ENCODE measurements around the gene CFAP61. TPM values are rescaled to one million over a fixed set of nuclear protein-coding genes. Genes with fewer than 3 reads are reported as not detected.

CFAP61 gene
- polyA plus RNA-seq, 1 of the 3 experiments (the other 2 are of a cell fraction) = 0.26 TPM

DNA sequence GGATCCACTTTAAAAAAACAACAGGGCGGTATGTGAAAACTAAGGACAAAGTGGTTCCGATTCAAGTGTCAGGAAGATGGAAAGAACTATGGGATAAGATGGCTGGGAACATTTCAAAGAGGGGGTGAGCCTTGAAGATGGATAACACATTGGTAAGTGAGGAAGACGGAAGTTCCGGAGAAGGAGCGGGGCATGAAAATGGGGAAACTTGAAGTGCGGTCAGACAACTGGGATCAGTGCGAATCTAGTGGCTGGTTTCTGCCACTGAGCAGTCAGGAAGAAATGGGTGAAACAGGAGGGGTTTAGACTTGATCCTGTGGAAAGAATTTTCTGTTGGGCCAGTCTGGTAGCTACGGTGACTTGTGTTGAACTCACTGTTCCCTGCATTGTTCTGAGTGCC, 34.0 kb upstream of the CFAP61 start:
- Histone ChIP-seq H3K27ac (ENCODE audit: low read depth in 2 of 2, low read length in 1 of 2) (peak overlapping the region in 1 of 2 experiments; percentile 63; a peak in 1 of 4 replicates), H3K9ac (peak overlapping the region; percentile 90), H3K9me3 (no peaks in the 10 kb centered on the region), H3K9me2 (no peaks in the 10 kb centered on the region), H3K79me2 (ENCODE audit: insufficient read depth) (peaks cover 62% of the 10 kb centered on the region), H3K4me3 (ENCODE audit: low read depth in 2 of 2, low read length in 1 of 2) (peak overlapping the region; percentile 85 to 93), H3K4me1 (ENCODE audit: control insufficient read depth in 1 of 2, insufficient read depth in 2 of 2, low read depth in 1 of 2, low read length in 1 of 2) (peaks cover 6 to 17% of the 10 kb centered on the region in 2 experiments; a peak in 3 of 4 replicates), H4K20me1 (ENCODE audit: insufficient read depth) (peaks cover 28% of the 10 kb centered on the region), H3K36me3 (replicated peaks in 1 of 2; ENCODE audit: control insufficient read depth in 1 of 2, insufficient read depth in 2 of 2, low read length in 1 of 2) (peaks cover 3 to 12% of the 10 kb centered on the region in 2 experiments), H3F3A (replicated peaks; ENCODE audit: insufficient read depth) (peaks cover 6% of the 10 kb centered on the region), H3K27me3 (ENCODE audit: insufficient read depth) (no peaks in the 10 kb centered on the region), H2AFZ (ENCODE audit: low read depth) (no peak overlapping the region), H3K4me2 (peak overlapping the region; percentile 97)
- CTCF ChIA-PET = interaction anchor here (0.7 to 2.1 kb wide), 5 partner anchors 20 to 235 kb away, joined by 3 to 9 read pairs (median 5); partner anchors contain the start of genes CFAP61 and CRNKL1
- no peak for DNase-seq
- TF ChIP-seq ELF1 (IDR thresholded peaks at IDR 0.05) (no peak), FOSL2 (IDR thresholded peaks at IDR 0.05; ENCODE audit: borderline replicate concordance, low read depth) (no peak), NFIC (IDR thresholded peaks at IDR 0.05; ENCODE audit: borderline replicate concordance) (no peak), SIN3A (IDR thresholded peaks at IDR 0.05; ENCODE audit: borderline replicate concordance, low read depth, low read length) (no peak), GABPA (IDR thresholded peaks at IDR 0.05; ENCODE audit: low read depth) (no peak), YY1 (IDR thresholded peaks at IDR 0.05; ENCODE audit: low read depth) (no peak), TCF12 (IDR thresholded peaks at IDR 0.05) (no peak), MXI1 (IDR thresholded peaks at IDR 0.05; ENCODE audit: low read depth, low read length) (no peak), FOXJ3 (CRISPR knock-in tag; IDR thresholded peaks at IDR 0.05) (no peak), EP300 (IDR thresholded peaks at IDR 0.05; ENCODE audit: borderline replicate concordance in 1 of 2, low read depth in 1 of 2, low read length in 1 of 2) (no peak), RFX5 (IDR thresholded peaks at IDR 0.05; ENCODE audit: low read length) (no peak), TAF1 (IDR thresholded peaks at IDR 0.05; ENCODE audit: borderline replicate concordance, low read depth, low read length) (no peak), MEF2A (IDR thresholded peaks at IDR 0.05; ENCODE audit: borderline replicate concordance, low read depth) (no peak), RCOR1 (IDR thresholded peaks at IDR 0.05; ENCODE audit: low read length) (no peak), RXRA (IDR thresholded peaks at IDR 0.05; ENCODE audit: borderline replicate concordance, low read depth) (no peak), SMC3 (IDR thresholded peaks at IDR 0.05; ENCODE audit: low read depth, low read length) (no peak)
- TF ChIP-seq, protein P1, sequence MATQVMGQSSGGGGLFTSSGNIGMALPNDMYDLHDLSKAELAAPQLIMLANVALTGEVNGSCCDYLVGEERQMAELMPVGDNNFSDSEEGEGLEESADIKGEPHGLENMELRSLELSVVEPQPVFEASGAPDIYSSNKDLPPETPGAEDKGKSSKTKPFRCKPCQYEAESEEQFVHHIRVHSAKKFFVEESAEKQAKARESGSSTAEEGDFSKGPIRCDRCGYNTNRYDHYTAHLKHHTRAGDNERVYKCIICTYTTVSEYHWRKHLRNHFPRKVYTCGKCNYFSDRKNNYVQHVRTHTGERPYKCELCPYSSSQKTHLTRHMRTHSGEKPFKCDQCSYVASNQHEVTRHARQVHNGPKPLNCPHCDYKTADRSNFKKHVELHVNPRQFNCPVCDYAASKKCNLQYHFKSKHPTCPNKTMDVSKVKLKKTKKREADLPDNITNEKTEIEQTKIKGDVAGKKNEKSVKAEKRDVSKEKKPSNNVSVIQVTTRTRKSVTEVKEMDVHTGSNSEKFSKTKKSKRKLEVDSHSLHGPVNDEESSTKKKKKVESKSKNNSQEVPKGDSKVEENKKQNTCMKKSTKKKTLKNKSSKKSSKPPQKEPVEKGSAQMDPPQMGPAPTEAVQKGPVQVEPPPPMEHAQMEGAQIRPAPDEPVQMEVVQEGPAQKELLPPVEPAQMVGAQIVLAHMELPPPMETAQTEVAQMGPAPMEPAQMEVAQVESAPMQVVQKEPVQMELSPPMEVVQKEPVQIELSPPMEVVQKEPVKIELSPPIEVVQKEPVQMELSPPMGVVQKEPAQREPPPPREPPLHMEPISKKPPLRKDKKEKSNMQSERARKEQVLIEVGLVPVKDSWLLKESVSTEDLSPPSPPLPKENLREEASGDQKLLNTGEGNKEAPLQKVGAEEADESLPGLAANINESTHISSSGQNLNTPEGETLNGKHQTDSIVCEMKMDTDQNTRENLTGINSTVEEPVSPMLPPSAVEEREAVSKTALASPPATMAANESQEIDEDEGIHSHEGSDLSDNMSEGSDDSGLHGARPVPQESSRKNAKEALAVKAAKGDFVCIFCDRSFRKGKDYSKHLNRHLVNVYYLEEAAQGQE (IDR thresholded peaks at IDR 0.05; ENCODE audit: low read depth, low read length) = no peak
- TF ChIP-seq, protein P2, sequence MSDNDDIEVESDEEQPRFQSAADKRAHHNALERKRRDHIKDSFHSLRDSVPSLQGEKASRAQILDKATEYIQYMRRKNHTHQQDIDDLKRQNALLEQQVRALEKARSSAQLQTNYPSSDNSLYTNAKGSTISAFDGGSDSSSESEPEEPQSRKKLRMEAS (IDR thresholded peaks at IDR 0.05; ENCODE audit: low read depth) = no peak
- TF ChIP-seq, protein P3, sequence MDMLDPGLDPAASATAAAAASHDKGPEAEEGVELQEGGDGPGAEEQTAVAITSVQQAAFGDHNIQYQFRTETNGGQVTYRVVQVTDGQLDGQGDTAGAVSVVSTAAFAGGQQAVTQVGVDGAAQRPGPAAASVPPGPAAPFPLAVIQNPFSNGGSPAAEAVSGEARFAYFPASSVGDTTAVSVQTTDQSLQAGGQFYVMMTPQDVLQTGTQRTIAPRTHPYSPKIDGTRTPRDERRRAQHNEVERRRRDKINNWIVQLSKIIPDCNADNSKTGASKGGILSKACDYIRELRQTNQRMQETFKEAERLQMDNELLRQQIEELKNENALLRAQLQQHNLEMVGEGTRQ (IDR thresholded peaks at IDR 0.05; ENCODE audit: borderline replicate concordance, low read depth, low read length) = no peak
- TF ChIP-seq, protein P4, sequence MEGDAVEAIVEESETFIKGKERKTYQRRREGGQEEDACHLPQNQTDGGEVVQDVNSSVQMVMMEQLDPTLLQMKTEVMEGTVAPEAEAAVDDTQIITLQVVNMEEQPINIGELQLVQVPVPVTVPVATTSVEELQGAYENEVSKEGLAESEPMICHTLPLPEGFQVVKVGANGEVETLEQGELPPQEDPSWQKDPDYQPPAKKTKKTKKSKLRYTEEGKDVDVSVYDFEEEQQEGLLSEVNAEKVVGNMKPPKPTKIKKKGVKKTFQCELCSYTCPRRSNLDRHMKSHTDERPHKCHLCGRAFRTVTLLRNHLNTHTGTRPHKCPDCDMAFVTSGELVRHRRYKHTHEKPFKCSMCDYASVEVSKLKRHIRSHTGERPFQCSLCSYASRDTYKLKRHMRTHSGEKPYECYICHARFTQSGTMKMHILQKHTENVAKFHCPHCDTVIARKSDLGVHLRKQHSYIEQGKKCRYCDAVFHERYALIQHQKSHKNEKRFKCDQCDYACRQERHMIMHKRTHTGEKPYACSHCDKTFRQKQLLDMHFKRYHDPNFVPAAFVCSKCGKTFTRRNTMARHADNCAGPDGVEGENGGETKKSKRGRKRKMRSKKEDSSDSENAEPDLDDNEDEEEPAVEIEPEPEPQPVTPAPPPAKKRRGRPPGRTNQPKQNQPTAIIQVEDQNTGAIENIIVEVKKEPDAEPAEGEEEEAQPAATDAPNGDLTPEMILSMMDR (IDR thresholded peaks at IDR 0.05) = no peak
- POLR2A ChIA-PET = interaction anchor here (1.8 kb wide), 1 partner anchor 34 kb away, joined by 11 read pairs; the partner anchor contains the start of genes CFAP61 and CRNKL1
- 53% methylated on average over 8 of the region's 8 CpGs for WGBS (ENCODE audit: low lambda C conversion rate)
